IMR-90 (cell line): ENCODE results near the gene SIT1.

ENCODE experiments used
- BHLHE40 ChIP-seq: fragments of 150-350 bp; IDR thresholded peaks from 2 replicates; pipeline ENCODE4 v1.6.1; 2016; ENCODE audit warnings: mild to moderate bottlenecking, low read depth, low read length
- CEBPB ChIP-seq: IDR thresholded peaks from 2 replicates; pipeline ENCODE4 v1.6.1; 2012; ENCODE audit warnings: low read depth, low read length, improper control_type of control experiment
- CHD1 ChIP-seq: IDR thresholded peaks from 2 replicates; pipeline ENCODE4 v1.6.1; 2012; ENCODE audit warnings: low read depth, low read length, improper control_type of control experiment
- CTCF ChIP-seq: conservative IDR thresholded peaks from 2 replicates; pipeline ENCODE4 v1.5.1; 2012; ENCODE audit warnings: mild to moderate bottlenecking, low read depth, low read length, improper control_type of control experiment
- MAFK ChIP-seq: IDR thresholded peaks from 2 replicates; pipeline ENCODE4 v1.6.1; 2012; ENCODE audit warnings: low read depth, low read length, improper control_type of control experiment
- MAZ ChIP-seq: IDR thresholded peaks from 2 replicates; pipeline ENCODE4 v1.6.1; 2012; ENCODE audit warnings: low read depth, mild to moderate bottlenecking, low read length, improper control_type of control experiment, moderate library complexity, borderline replicate concordance
- MXI1 ChIP-seq: IDR thresholded peaks from 2 replicates; pipeline ENCODE4 v1.6.1; 2012; ENCODE audit warnings: low read depth, mild to moderate bottlenecking, low read length, moderate library complexity, borderline replicate concordance
- NFE2L2 ChIP-seq: fragments of 150-350 bp; IDR thresholded peaks from 2 replicates; pipeline ENCODE4 v1.6.1; 2016; ENCODE audit warnings: low read depth, mild to moderate bottlenecking, low read length
- POLR2A ChIP-seq: IDR thresholded peaks from 2 replicates; pipeline ENCODE4 v1.6.1; 2012; ENCODE audit warnings: mild to moderate bottlenecking, low read depth, low read length
- RAD21 ChIP-seq: IDR thresholded peaks from 2 replicates; pipeline ENCODE4 v1.6.1; 2012; ENCODE audit warnings: low read length, improper control_type of control experiment
- SMC3 ChIP-seq: fragments of 150-350 bp; IDR thresholded peaks from 2 replicates; pipeline ENCODE4 v1.6.1; 2016; ENCODE audit warnings: low read depth, mild to moderate bottlenecking, antibody characterized with exemption, low read length, moderate library complexity
- USF2 ChIP-seq: fragments of 150-350 bp; IDR thresholded peaks from 2 replicates; pipeline ENCODE4 v1.6.1; 2017; ENCODE audit warnings: mild to moderate bottlenecking, antibody characterized with exemption, low read length, low read depth
- TF ChIP-seq, protein P1 (sequence below): fragments of 150-350 bp; IDR thresholded peaks from 2 replicates; pipeline ENCODE4 v1.6.1; 2016; ENCODE audit warnings: low read depth, mild to moderate bottlenecking, low read length, moderate library complexity, borderline replicate concordance

- TF ChIP-seq POLR2A (no peak), CTCF (no peak), MAZ (no peak), MAFK (no peak), RAD21 (no peak), CEBPB (no peak), MXI1 (no peak), BHLHE40 (no peak), USF2 (no peak), SMC3 (no peak), NFE2L2 (no peak), CHD1 (no peak)
- TF ChIP-seq, protein P1, sequence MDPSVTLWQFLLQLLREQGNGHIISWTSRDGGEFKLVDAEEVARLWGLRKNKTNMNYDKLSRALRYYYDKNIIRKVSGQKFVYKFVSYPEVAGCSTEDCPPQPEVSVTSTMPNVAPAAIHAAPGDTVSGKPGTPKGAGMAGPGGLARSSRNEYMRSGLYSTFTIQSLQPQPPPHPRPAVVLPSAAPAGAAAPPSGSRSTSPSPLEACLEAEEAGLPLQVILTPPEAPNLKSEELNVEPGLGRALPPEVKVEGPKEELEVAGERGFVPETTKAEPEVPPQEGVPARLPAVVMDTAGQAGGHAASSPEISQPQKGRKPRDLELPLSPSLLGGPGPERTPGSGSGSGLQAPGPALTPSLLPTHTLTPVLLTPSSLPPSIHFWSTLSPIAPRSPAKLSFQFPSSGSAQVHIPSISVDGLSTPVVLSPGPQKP = no peak
These were observed 2.9 kb upstream of the SIT1 start for GRCh38 chr9:35653611-35654010.
